SK-N-SH (cell line): ENCODE results near the gene PAPOLG.

Experiments
- CTCF ChIP-seq: fragments of 200-600 bp; sonication (generic); IDR thresholded peaks from 2 replicates; pipeline ENCODE4 v1.6.1; 2017; ENCODE audit warnings: antibody characterized with exemption, mild to moderate bottlenecking, moderate library complexity
- EZH2phosphoT487 ChIP-seq: fragments of 200-600 bp; sonication (generic); IDR thresholded peaks from 2 replicates; pipeline ENCODE4 v1.6.1; 2017; ENCODE audit warnings: low read depth, mixed run types, mild to moderate bottlenecking, antibody characterized with exemption, moderate library complexity, borderline replicate concordance
- FOSL2 ChIP-seq: IDR thresholded peaks from 2 replicates; pipeline ENCODE4 v1.4.0; 2012; ENCODE audit warnings: low read depth, mild to moderate bottlenecking, moderate library complexity, borderline replicate concordance
- FOXJ3 ChIP-seq: sonication (generic); formaldehyde crosslinking; IDR thresholded peaks from 2 replicates; pipeline ENCODE4 v1.5.1; 2020; ENCODE audit warnings: mild to moderate bottlenecking, missing genetic modification reagents
- FOXM1 ChIP-seq: IDR thresholded peaks from 2 replicates; pipeline ENCODE4 v1.4.0; 2012; ENCODE audit warnings: low read depth, mild to moderate bottlenecking
- POLR2AphosphoS5 ChIP-seq: IDR thresholded peaks from 2 replicates; pipeline ENCODE4 v1.6.1; 2012; ENCODE audit warnings: low read depth, low read length
- RCOR1 ChIP-seq: fragments of 150-350 bp; IDR thresholded peaks from 2 replicates; pipeline ENCODE4 v1.6.1; 2017; ENCODE audit warnings: antibody characterized with exemption, low read length
- TEAD4 ChIP-seq: IDR thresholded peaks from 2 replicates; pipeline ENCODE4 v1.4.0; 2012; ENCODE audit warnings: mild to moderate bottlenecking, borderline replicate concordance; ENCODE audit not compliant: insufficient read depth
- TF ChIP-seq, protein P1 (sequence below): fragments of 150-350 bp; IDR thresholded peaks from 2 replicates; pipeline ENCODE4 v1.6.1; 2017; ENCODE audit warnings: antibody characterized with exemption, low read length, low read depth, borderline replicate concordance
- TF ChIP-seq, protein P2 (sequence below): IDR thresholded peaks from 2 replicates; pipeline ENCODE4 v1.4.0; 2012; ENCODE audit warnings: low read depth

- no peak for TF ChIP-seq RCOR1
- TF ChIP-seq CTCF: no peak
- TF ChIP-seq FOXJ3 (CRISPR knock-in tag): no peak
- TF ChIP-seq, protein P1, sequence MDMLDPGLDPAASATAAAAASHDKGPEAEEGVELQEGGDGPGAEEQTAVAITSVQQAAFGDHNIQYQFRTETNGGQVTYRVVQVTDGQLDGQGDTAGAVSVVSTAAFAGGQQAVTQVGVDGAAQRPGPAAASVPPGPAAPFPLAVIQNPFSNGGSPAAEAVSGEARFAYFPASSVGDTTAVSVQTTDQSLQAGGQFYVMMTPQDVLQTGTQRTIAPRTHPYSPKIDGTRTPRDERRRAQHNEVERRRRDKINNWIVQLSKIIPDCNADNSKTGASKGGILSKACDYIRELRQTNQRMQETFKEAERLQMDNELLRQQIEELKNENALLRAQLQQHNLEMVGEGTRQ: no peak
- TF ChIP-seq FOSL2: no peak
- no peak for TF ChIP-seq EZH2phosphoT487
- no peak for TF ChIP-seq FOXM1
- TF ChIP-seq, protein P2, sequence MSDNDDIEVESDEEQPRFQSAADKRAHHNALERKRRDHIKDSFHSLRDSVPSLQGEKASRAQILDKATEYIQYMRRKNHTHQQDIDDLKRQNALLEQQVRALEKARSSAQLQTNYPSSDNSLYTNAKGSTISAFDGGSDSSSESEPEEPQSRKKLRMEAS: no peak
- TF ChIP-seq POLR2AphosphoS5: no peak
- no peak for TF ChIP-seq TEAD4
Measured at GRCh38 chr2:60830991-60831390, 74.9 kb downstream of the PAPOLG start.
